Liver (tissue), 9 donors: Measurements from ENCODE around the gene MMP28. TPM values are rescaled to one million over a fixed set of nuclear protein-coding genes. Genes with fewer than 3 reads are reported as not detected.

Experiments
- DNase-seq: peaks from one replicate; pipeline ENCODE4 v3.0.0-alpha.2; 2017; ENCODE audit warnings: low spot score
- H3K27ac ChIP-seq, 2 donors: one replicate each; pipeline ENCODE4 v1.7.0; 2013; ENCODE audit warnings: inconsistent platforms in 2 of 2, low read length in 2 of 2, control low read depth in 1 of 2, low read depth in 1 of 2, mild to moderate bottlenecking in 1 of 2
- H3K27me3 ChIP-seq, 4 donors: one replicate each; pipeline versions ENCODE4 v1.6.1 to v1.7.0; 2013; ENCODE audit warnings: low read length in 3 of 4, inconsistent platforms in 1 of 4, mild to moderate bottlenecking in 1 of 4, moderate library complexity in 1 of 4; ENCODE audit not compliant: control insufficient read depth in 4 of 4, insufficient read depth in 4 of 4
- H3K36me3 ChIP-seq, 4 donors: one replicate each; pipeline versions ENCODE4 v1.6.1 to v1.7.0; 2013; ENCODE audit warnings: low read length in 3 of 4, mild to moderate bottlenecking in 3 of 4, low read depth in 1 of 4, moderate library complexity in 1 of 4; ENCODE audit not compliant: control insufficient read depth in 4 of 4, insufficient read depth in 3 of 4
- H3K4me1 ChIP-seq, 4 donors: one replicate each; pipeline versions ENCODE4 v1.6.1 to v1.7.0; 2013; ENCODE audit warnings: low read length in 3 of 4, mild to moderate bottlenecking in 3 of 4, moderate library complexity in 1 of 4; ENCODE audit not compliant: control insufficient read depth in 4 of 4, insufficient read depth in 4 of 4
- H3K4me3 ChIP-seq, 3 donors: one replicate each; pipeline versions ENCODE4 v1.6.1 to v1.7.0; 2013; ENCODE audit warnings: low read length in 3 of 3, control low read depth in 1 of 3, low read depth in 1 of 3, mild to moderate bottlenecking in 1 of 3
- H3K9ac ChIP-seq, 2 donors: one replicate each; pipeline ENCODE4 v1.7.0; 2013; ENCODE audit warnings: low read length in 2 of 2, mild to moderate bottlenecking in 2 of 2, moderate library complexity in 2 of 2, control low read depth in 1 of 2, low read depth in 1 of 2
- H3K9me3 ChIP-seq, 4 donors: one replicate each; pipeline versions ENCODE4 v1.6.1 to v1.7.0; 2013; ENCODE audit warnings: low read length in 3 of 4; ENCODE audit not compliant: control insufficient read depth in 4 of 4
- EGR1 ChIP-seq, 2 donors: IDR thresholded peaks; 2 replicates each; pipeline ENCODE4 v1.6.1; 2016 to 2018; ENCODE audit warnings: antibody characterized with exemption in 2 of 2, low read depth in 2 of 2
- FOXA1 ChIP-seq: IDR thresholded peaks from 2 replicates; pipeline ENCODE4 v1.6.1; 2016; ENCODE audit warnings: antibody characterized with exemption
- FOXA2 ChIP-seq: IDR thresholded peaks from 2 replicates; pipeline ENCODE4 v1.6.1; 2016; ENCODE audit warnings: antibody characterized with exemption
- GABPA ChIP-seq, 2 donors: IDR thresholded peaks in 1 of 2; conservative IDR thresholded peaks in 1 of 2; 2 replicates each; pipeline ENCODE4 v1.6.1; 2016; ENCODE audit warnings: antibody characterized with exemption in 2 of 2, mild to moderate bottlenecking in 1 of 2, moderate library complexity in 1 of 2
- NR2F2 ChIP-seq: IDR thresholded peaks from 2 replicates; pipeline ENCODE4 v1.6.1; 2016; ENCODE audit warnings: antibody characterized with exemption
- RXRA ChIP-seq, 2 donors: IDR thresholded peaks; 2 replicates each; pipeline ENCODE4 v1.6.1; 2017 to 2018; ENCODE audit warnings: antibody characterized with exemption in 2 of 2, mild to moderate bottlenecking in 1 of 2
- SP1 ChIP-seq: IDR thresholded peaks from 2 replicates; pipeline ENCODE4 v1.6.1; 2018; ENCODE audit warnings: antibody characterized with exemption, mild to moderate bottlenecking
- WGBS: extraction: QIAGEN DNeasy Blood & Tissue Kit; methylation state at CpG from one replicate; pipeline ENCODE4 v1.1.7; 2013; 5-methylcytosine and 5-hydroxymethylcytosine counted together
- polyA plus RNA-seq, 2 donors: library from polyadenylated mRNA; stranded (reverse) in 1 of 2; unstranded in 1 of 2; fragments of 200-250 nt in 1 of 2; fragments of >200 nt in 1 of 2; fragmentation: Nextera tagmentation in 1 of 2; extraction: Ambion mirVana in 1 of 2; gene quantifications; one replicate each; pipeline versions ENCODE4 v1.2.1 to v1.2.3, GENCODE V29; 2013 to 2015
- total RNA-seq, 2 donors: library from RNA; depleted of rRNA; stranded (reverse); fragments of >200 nt; gene quantifications; one replicate each; pipeline ENCODE4 v1.2.3, GENCODE V29; 2014
- TF ChIP-seq, protein P1 (sequence below): IDR thresholded peaks from 2 replicates; pipeline ENCODE4 v1.6.1; 2016; ENCODE audit warnings: antibody characterized with exemption
- TF ChIP-seq, protein P2 (sequence below): fragments of 150-350 bp; IDR thresholded peaks from 2 replicates; pipeline ENCODE4 v1.5.1; 2017; ENCODE audit warnings: improper control_type of control experiment, low read depth, low read length; ENCODE audit not compliant: missing input control
- TF ChIP-seq, protein P3 (sequence below): IDR thresholded peaks from 2 replicates; pipeline ENCODE4 v1.6.1; 2016; ENCODE audit warnings: antibody characterized with exemption
- TF ChIP-seq, protein P4 (sequence below): IDR thresholded peaks from 2 replicates; pipeline ENCODE4 v1.6.1; 2016; ENCODE audit warnings: antibody characterized with exemption, mild to moderate bottlenecking
- donor health status: healthy.
- donor health status: healthy.
- donor health status: healthy.
- donor health status: healthy.
- donor health status: healthy.

Gene MMP28
- total and polyA plus RNA-seq, 4 donors: 0.14 to 0.75 (median 0.44) TPM

DNA sequence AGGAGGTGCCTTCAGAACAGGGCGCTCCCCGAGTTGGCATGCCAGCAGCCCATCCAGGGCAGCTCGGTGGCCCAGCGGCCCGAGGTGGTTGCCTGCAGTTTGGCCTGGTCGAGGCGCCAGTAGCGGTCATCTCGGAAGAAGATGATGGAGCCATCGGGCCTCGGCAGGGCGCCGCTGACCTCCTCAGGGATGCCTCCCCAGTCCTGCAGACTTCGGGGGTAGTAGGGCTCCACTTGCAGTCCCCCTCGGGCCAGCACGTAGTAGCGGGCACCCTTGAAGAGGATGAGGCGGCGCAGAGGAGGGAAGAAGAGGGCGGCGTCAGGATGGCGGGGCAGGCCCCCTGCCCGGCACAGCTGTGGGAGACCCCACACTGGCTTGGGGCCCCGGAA is 29.0 kb downstream of the MMP28 start:
- H3K9me3 ChIP-seq: no peaks in the 10 kb centered on the region
- no peak overlapping the region for H3K4me3 ChIP-seq
- WGBS: 87% methylated on average over 24 of the region's 24 CpGs
- no peak overlapping the region for H3K9ac ChIP-seq
- no peak overlapping the region for H3K27ac ChIP-seq
- H3K27me3 ChIP-seq: no peaks in the 10 kb centered on the region
- TF ChIP-seq SP1 (no peak), FOXA2 (no peak)
- TF ChIP-seq, protein P1, sequence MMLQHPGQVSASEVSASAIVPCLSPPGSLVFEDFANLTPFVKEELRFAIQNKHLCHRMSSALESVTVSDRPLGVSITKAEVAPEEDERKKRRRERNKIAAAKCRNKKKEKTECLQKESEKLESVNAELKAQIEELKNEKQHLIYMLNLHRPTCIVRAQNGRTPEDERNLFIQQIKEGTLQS: no peak
- DNase-seq: no peak
- no peaks in the 10 kb centered on the region for H3K36me3 ChIP-seq
- peaks cover 2 to 12% (median 6%) of the 10 kb centered on the region in 4 donors for H3K4me1 ChIP-seq

DNA sequence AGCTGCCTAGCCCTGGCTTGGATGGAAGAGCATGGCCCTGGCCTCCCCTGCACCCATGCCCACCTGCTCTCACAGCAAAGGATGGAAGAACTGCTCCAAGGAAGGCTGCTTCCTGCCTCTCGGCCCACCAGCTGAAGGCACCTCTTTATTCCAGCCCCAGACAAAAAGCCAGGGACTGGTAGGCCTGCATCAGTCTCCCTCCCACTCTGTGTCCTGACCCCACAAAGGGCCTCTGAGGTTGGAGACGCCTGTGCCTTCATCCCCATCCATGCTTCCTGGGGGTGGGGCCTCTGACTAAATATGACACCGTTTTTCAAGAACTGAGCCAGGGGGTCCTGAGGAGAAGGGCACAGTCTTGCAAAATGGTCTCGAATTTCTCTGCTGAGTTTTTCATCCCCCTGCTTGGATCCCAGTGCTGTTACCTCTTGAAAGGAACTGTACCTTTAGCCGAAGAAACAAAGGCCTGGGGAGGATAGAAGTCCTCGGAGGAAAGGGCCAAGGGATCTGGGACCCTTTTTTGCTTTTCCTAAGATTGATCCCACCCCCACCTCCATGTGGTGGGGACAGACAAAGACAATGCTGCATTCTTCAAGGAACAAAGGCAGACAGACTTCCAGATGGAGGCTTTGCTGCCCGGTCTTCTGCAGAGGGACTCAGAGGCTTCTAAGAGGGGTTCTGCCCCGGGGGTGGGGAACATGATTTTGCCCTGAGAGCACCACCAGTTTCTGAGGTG is 29.5 kb downstream of the MMP28 start:
- Histone ChIP-seq H3K9ac (no peak overlapping the region), H3K27ac (no peak overlapping the region), H3K4me3 (no peak overlapping the region), H3K9me3 (no peaks in the 10 kb centered on the region), H3K27me3 (no peaks in the 10 kb centered on the region), H3K4me1 (peaks cover 2 to 12% (median 6%) of the 10 kb centered on the region in 4 donors), H3K36me3 (no peaks in the 10 kb centered on the region)
- no peak for DNase-seq
- 82% methylated on average over 8 of the region's 8 CpGs for WGBS
- TF ChIP-seq, protein P2, sequence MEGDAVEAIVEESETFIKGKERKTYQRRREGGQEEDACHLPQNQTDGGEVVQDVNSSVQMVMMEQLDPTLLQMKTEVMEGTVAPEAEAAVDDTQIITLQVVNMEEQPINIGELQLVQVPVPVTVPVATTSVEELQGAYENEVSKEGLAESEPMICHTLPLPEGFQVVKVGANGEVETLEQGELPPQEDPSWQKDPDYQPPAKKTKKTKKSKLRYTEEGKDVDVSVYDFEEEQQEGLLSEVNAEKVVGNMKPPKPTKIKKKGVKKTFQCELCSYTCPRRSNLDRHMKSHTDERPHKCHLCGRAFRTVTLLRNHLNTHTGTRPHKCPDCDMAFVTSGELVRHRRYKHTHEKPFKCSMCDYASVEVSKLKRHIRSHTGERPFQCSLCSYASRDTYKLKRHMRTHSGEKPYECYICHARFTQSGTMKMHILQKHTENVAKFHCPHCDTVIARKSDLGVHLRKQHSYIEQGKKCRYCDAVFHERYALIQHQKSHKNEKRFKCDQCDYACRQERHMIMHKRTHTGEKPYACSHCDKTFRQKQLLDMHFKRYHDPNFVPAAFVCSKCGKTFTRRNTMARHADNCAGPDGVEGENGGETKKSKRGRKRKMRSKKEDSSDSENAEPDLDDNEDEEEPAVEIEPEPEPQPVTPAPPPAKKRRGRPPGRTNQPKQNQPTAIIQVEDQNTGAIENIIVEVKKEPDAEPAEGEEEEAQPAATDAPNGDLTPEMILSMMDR: no peak
- no peak for TF ChIP-seq GABPA (IDR thresholded peaks at IDR 0.05 in 1 of 2, conservative IDR thresholded peaks at IDR 0.05 in 1 of 2)
- no peak for TF ChIP-seq NR2F2
- TF ChIP-seq FOXA2: no peak
- TF ChIP-seq, protein P1: no peak
- no peak for TF ChIP-seq RXRA (IDR thresholded peaks at IDR 0.05)
- TF ChIP-seq FOXA1: no peak
- no peak for TF ChIP-seq EGR1 (IDR thresholded peaks at IDR 0.05; ENCODE audit: low read depth in 2 of 2)
- TF ChIP-seq, protein P3, sequence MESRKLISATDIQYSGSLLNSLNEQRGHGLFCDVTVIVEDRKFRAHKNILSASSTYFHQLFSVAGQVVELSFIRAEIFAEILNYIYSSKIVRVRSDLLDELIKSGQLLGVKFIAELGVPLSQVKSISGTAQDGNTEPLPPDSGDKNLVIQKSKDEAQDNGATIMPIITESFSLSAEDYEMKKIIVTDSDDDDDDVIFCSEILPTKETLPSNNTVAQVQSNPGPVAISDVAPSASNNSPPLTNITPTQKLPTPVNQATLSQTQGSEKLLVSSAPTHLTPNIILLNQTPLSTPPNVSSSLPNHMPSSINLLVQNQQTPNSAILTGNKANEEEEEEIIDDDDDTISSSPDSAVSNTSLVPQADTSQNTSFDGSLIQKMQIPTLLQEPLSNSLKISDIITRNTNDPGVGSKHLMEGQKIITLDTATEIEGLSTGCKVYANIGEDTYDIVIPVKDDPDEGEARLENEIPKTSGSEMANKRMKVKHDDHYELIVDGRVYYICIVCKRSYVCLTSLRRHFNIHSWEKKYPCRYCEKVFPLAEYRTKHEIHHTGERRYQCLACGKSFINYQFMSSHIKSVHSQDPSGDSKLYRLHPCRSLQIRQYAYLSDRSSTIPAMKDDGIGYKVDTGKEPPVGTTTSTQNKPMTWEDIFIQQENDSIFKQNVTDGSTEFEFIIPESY: no peak
- TF ChIP-seq, protein P4, sequence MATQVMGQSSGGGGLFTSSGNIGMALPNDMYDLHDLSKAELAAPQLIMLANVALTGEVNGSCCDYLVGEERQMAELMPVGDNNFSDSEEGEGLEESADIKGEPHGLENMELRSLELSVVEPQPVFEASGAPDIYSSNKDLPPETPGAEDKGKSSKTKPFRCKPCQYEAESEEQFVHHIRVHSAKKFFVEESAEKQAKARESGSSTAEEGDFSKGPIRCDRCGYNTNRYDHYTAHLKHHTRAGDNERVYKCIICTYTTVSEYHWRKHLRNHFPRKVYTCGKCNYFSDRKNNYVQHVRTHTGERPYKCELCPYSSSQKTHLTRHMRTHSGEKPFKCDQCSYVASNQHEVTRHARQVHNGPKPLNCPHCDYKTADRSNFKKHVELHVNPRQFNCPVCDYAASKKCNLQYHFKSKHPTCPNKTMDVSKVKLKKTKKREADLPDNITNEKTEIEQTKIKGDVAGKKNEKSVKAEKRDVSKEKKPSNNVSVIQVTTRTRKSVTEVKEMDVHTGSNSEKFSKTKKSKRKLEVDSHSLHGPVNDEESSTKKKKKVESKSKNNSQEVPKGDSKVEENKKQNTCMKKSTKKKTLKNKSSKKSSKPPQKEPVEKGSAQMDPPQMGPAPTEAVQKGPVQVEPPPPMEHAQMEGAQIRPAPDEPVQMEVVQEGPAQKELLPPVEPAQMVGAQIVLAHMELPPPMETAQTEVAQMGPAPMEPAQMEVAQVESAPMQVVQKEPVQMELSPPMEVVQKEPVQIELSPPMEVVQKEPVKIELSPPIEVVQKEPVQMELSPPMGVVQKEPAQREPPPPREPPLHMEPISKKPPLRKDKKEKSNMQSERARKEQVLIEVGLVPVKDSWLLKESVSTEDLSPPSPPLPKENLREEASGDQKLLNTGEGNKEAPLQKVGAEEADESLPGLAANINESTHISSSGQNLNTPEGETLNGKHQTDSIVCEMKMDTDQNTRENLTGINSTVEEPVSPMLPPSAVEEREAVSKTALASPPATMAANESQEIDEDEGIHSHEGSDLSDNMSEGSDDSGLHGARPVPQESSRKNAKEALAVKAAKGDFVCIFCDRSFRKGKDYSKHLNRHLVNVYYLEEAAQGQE: no peak
- TF ChIP-seq SP1: no peak
